Mesenchymal stem cell (in vitro differentiated cells and primary cell): ENCODE data around the gene GPR42.
"Not testable (repeated sequence)": the region's sequence is repeated elsewhere in the genome, so short reads cannot be mapped to it uniquely, and the experiment has no call there.

Experiments
- DNase-seq: peaks from one replicate; pipeline ENCODE4 v3.0.0-alpha.2; 2013
- H2AFZ ChIP-seq: one replicate; pipeline ENCODE4 v1.6.1; 2013; ENCODE audit warnings: low read depth, mild to moderate bottlenecking, control low read depth, inconsistent platforms, low read length, moderate library complexity
- H2AK5ac ChIP-seq: 2 replicates; pipeline ENCODE4 v1.6.1; 2013; ENCODE audit warnings: low read length, moderate library complexity, mild to moderate bottlenecking, inconsistent platforms; ENCODE audit not compliant: severe bottlenecking
- H2BK120ac ChIP-seq: one replicate; pipeline ENCODE4 v1.6.1; 2013; ENCODE audit warnings: low read depth, mild to moderate bottlenecking, inconsistent platforms, low read length, moderate library complexity
- H2BK12ac ChIP-seq, 2 experiments: one replicate each; pipeline ENCODE4 v1.6.1; 2013; ENCODE audit warnings: inconsistent platforms in 2 of 2, low read length in 2 of 2, mild to moderate bottlenecking in 2 of 2, moderate library complexity in 2 of 2, control low read depth in 1 of 2
- H2BK15ac ChIP-seq: one replicate; pipeline ENCODE4 v1.6.1; 2013; ENCODE audit warnings: mild to moderate bottlenecking, low read depth, inconsistent platforms; ENCODE audit not compliant: poor library complexity, severe bottlenecking
- H2BK5ac ChIP-seq: 2 replicates; pipeline ENCODE4 v1.6.1; 2013; ENCODE audit warnings: low read depth, mild to moderate bottlenecking, low read length, control low read depth, inconsistent platforms; ENCODE audit not compliant: poor library complexity, severe bottlenecking
- H3K14ac ChIP-seq, 2 experiments: one replicate each; pipeline ENCODE4 v1.6.1; 2013; ENCODE audit warnings: inconsistent platforms in 2 of 2, low read length in 2 of 2, control low read depth in 1 of 2, mild to moderate bottlenecking in 1 of 2, moderate library complexity in 1 of 2
- H3K18ac ChIP-seq, 2 experiments: one replicate each; pipeline ENCODE4 v1.6.1; 2013; ENCODE audit warnings: inconsistent platforms in 2 of 2, low read length in 2 of 2, control low read depth in 1 of 2, low read depth in 1 of 2, mild to moderate bottlenecking in 1 of 2
- H3K23ac ChIP-seq, 2 experiments: one replicate each; pipeline ENCODE4 v1.6.1; 2013; ENCODE audit warnings: inconsistent platforms in 2 of 2, low read length in 2 of 2, mild to moderate bottlenecking in 2 of 2, moderate library complexity in 2 of 2, control low read depth in 1 of 2
- H3K27ac ChIP-seq: 2 replicates; pipeline ENCODE4 v1.5.1; 2013; ENCODE audit warnings: mild to moderate bottlenecking, moderate library complexity, low read length, control low read depth, inconsistent platforms; ENCODE audit not compliant: poor library complexity, severe bottlenecking
- H3K27me3 ChIP-seq, 2 experiments: 2 replicates each; pipeline versions ENCODE4 v1.6.1 to v1.7.0; 2013; ENCODE audit warnings: low read length in 2 of 2, mild to moderate bottlenecking in 2 of 2, moderate library complexity in 2 of 2, control low read depth in 1 of 2, inconsistent platforms in 1 of 2; ENCODE audit not compliant: control insufficient read depth in 1 of 2, insufficient read depth in 1 of 2
- H3K36me3 ChIP-seq, 2 experiments: 2 replicates each; pipeline versions ENCODE4 v1.6.1 to v1.7.0; 2013; ENCODE audit warnings: low read length in 2 of 2, control low read depth in 1 of 2, inconsistent platforms in 1 of 2, low read depth in 1 of 2, mild to moderate bottlenecking in 1 of 2; ENCODE audit not compliant: insufficient read depth in 2 of 2, control insufficient read depth in 1 of 2
- H3K4ac ChIP-seq, 2 experiments: one replicate each; pipeline ENCODE4 v1.6.1; 2013; ENCODE audit warnings: inconsistent platforms in 2 of 2, low read length in 2 of 2, mild to moderate bottlenecking in 2 of 2, moderate library complexity in 2 of 2, control low read depth in 1 of 2, low read depth in 1 of 2
- H3K4me1 ChIP-seq: 2 replicates; pipeline ENCODE4 v1.6.1; 2013; ENCODE audit warnings: low read depth, low read length, control low read depth; ENCODE audit not compliant: control insufficient read depth, insufficient read depth
- H3K4me2 ChIP-seq: 2 replicates; pipeline ENCODE4 v1.6.1; 2013; ENCODE audit warnings: low read length, mild to moderate bottlenecking, inconsistent platforms; ENCODE audit not compliant: poor library complexity, severe bottlenecking
- H3K4me3 ChIP-seq, 2 experiments: 2 replicates each; pipeline versions ENCODE4 v1.5.1 to v1.7.0; 2013; ENCODE audit warnings: low read length in 2 of 2, mild to moderate bottlenecking in 2 of 2, control low read depth in 1 of 2, low read depth in 1 of 2; ENCODE audit not compliant: insufficient read depth in 1 of 2
- H3K79me1 ChIP-seq: replicated peaks from 2 replicates; pipeline ENCODE4 v1.6.1; 2013; ENCODE audit warnings: mild to moderate bottlenecking, control low read depth, low read length, inconsistent platforms; ENCODE audit not compliant: poor library complexity, severe bottlenecking
- H3K9ac ChIP-seq: 2 replicates; pipeline ENCODE4 v1.7.0; 2013; ENCODE audit warnings: mild to moderate bottlenecking, low read length, moderate library complexity
- H3K9me3 ChIP-seq: 2 replicates; pipeline ENCODE4 v1.7.0; 2013; ENCODE audit warnings: mild to moderate bottlenecking, low read length; ENCODE audit not compliant: control insufficient read depth
- H4K8ac ChIP-seq: one replicate; pipeline ENCODE4 v1.6.1; 2013; ENCODE audit warnings: inconsistent platforms, mild to moderate bottlenecking, low read length, moderate library complexity
- H4K91ac ChIP-seq: one replicate; pipeline ENCODE4 v1.6.1; 2013; ENCODE audit warnings: mild to moderate bottlenecking, low read length, inconsistent platforms
- WGBS: methylation state at CpG from one replicate; pipeline ENCODE4 v1.1.7; 2013; ENCODE audit warnings: mixed read lengths; 5-methylcytosine and 5-hydroxymethylcytosine counted together

Gene GPR42

DNA sequence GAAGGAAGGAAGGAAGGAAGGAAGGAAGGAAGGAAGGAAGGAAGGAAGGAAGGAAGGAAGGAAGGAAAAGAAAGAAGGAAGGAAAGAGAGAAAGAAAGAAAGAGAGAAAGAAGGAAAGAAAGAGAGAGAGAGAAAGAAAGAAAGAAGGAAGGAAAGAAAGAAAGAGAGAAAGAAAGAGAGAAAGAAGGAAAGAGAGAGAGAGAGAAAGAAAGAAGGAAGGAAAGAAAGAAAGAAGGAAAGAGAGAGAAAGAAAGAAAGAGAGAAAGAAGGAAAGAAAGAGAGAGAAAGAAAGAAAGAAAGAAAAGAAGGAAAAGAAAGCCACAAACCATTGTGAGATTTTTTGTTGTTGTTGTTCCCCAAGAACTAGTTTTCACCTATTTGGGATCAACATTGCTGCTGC is 3.2 kb downstream of the GPR42 start:
- H4K8ac ChIP-seq, H3K27me3 ChIP-seq, H2BK120ac ChIP-seq, H3K9ac ChIP-seq, H3K79me1 ChIP-seq, H3K23ac ChIP-seq, H3K4me1 ChIP-seq, H2BK5ac ChIP-seq, H3K36me3 ChIP-seq, H3K9me3 ChIP-seq, H3K4ac ChIP-seq, H2BK12ac ChIP-seq, H3K4me2 ChIP-seq, H2AFZ ChIP-seq, H3K18ac ChIP-seq, H4K91ac ChIP-seq, H3K4me3 ChIP-seq, H3K14ac ChIP-seq, H2BK15ac ChIP-seq, H3K27ac ChIP-seq, H2AK5ac ChIP-seq, DNase-seq: not testable (repeated sequence)

DNA sequence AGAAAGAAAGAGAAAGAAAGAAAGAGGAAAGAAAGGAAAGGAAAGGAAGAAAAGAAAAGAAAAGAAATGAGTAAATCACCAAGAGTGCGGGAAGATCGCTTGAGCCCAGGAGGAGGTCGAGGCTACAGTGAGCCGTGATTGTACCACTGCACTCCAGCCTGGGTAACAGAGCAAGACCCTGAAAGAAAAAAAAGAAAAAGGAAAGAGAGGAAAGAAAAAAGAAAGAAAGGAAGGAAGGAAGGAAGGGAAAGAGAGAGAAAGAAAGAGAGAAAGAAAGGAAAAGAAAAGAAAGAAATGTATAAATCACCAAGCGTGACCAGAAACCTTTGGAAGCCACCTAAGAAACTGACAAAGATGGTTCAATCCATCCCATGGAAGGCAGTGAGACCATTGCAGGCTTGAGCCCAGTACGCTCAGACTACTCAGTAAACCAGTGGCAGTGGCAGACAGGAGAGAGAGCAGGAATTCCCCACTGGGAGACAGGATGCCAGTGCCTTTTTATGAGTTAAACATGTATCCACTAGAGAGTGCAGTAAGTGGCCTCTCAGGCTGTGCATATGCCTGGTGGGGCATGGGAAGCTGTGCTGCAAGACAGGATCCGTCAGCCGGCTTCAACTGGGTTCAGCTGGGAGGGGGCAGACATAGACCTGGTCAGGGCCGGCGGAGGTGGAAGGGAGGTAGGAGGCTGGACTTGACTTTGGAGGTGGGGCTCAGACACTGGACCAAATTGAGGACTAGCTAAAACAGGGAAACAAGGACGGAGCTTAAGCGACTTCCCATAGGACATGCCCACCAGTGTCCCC is 4.8 kb downstream of the GPR42 start:
- H3K27me3 ChIP-seq: peaks cover 0 to 14% of the 10 kb centered on the region in 2 experiments
- no peak overlapping the region for H3K23ac ChIP-seq
- no peak for DNase-seq
- no peak overlapping the region for H3K4me3 ChIP-seq
- no peak overlapping the region for H3K14ac ChIP-seq
- H4K8ac ChIP-seq: no peak overlapping the region
- H3K4me1 ChIP-seq: no peaks in the 10 kb centered on the region
- H3K4ac ChIP-seq: no peak overlapping the region
- no peak overlapping the region for H3K18ac ChIP-seq
- H3K4me2 ChIP-seq: no peak overlapping the region
- H3K9me3 ChIP-seq: no peaks in the 10 kb centered on the region
- no peak overlapping the region for H2BK5ac ChIP-seq
- no peak overlapping the region for H2AFZ ChIP-seq
- H2BK12ac ChIP-seq: no peak overlapping the region
- H2AK5ac ChIP-seq: no peak overlapping the region
- H4K91ac ChIP-seq: no peak overlapping the region
- 88% methylated on average over 12 of the region's 12 CpGs for WGBS
- no peaks in the 10 kb centered on the region for H3K36me3 ChIP-seq
- H3K9ac ChIP-seq: no peak overlapping the region
- H2BK120ac ChIP-seq: no peak overlapping the region
- H3K79me1 ChIP-seq: no peaks in the 10 kb centered on the region
- H2BK15ac ChIP-seq: no peak overlapping the region
- no peak overlapping the region for H3K27ac ChIP-seq

DNA sequence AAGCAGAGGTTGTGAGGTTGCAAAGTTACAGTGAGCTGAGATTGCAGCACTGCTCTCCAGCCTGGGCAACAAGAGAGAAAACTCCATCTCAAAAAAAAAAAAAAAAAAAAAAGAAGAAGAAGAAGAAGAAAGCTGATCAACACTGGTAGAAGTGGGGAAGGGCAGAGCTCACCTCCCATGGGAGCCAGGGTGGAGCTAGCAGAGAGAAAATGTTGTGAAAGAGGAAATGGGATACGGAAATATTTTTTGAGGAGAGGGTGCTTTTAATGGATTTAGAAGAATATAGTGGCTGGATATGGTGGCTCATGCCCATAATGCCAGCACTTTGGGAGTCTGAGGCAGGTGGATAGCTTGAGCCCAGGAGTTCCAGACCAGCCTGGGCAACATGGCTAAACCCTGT is 6.8 kb downstream of the GPR42 start:
- Histone ChIP-seq H3K36me3 (no peaks in the 10 kb centered on the region), H3K14ac (no peak overlapping the region), H4K8ac (no peak overlapping the region), H3K4ac (no peak overlapping the region), H2BK120ac (no peak overlapping the region), H3K79me1 (no peaks in the 10 kb centered on the region), H2AK5ac (no peak overlapping the region), H3K4me2 (no peak overlapping the region), H3K23ac (no peak overlapping the region), H3K9ac (no peak overlapping the region), H3K27me3 (peaks cover 0 to 24% of the 10 kb centered on the region in 2 experiments), H2BK5ac (no peak overlapping the region), H3K4me1 (no peaks in the 10 kb centered on the region), H4K91ac (no peak overlapping the region), H3K27ac (no peak overlapping the region), H2BK12ac (no peak overlapping the region), H2BK15ac (no peak overlapping the region), H3K18ac (no peak overlapping the region), H2AFZ (no peak overlapping the region), H3K4me3 (no peak overlapping the region), H3K9me3 (peaks cover 2% of the 10 kb centered on the region)
- no peak for DNase-seq
- 44% methylated on average over 1 of the region's 1 CpG for WGBS

DNA sequence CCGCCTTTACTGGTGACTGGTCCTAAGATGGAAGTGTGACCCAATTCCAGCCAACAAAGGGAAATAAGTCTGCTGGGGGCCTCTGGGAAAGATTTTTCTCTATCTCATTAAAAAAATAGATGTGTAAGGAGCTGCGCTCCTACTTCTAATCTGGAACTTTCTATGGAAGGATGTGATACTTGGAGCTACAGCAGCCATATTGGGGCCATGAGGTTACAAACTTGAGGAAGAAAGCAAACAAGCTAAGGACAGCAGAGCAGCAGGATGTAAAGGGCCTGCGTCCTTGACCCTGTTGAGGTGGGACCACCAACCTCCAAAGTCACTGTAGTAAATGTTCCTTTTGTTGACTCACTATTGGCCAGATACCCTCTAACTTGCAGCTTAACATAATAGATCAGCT is 7.5 kb downstream of the GPR42 start:
- Histone ChIP-seq H3K79me1 (no peaks in the 10 kb centered on the region), H2BK12ac (no peak overlapping the region), H3K4me1 (no peaks in the 10 kb centered on the region), H2BK120ac (no peak overlapping the region), H4K91ac (no peak overlapping the region), H3K27me3 (peaks cover 0 to 24% of the 10 kb centered on the region in 2 experiments), H3K14ac (no peak overlapping the region), H3K4me3 (no peak overlapping the region), H3K27ac (no peak overlapping the region), H3K23ac (no peak overlapping the region), H3K4me2 (no peak overlapping the region), H3K4ac (no peak overlapping the region), H2AFZ (no peak overlapping the region), H2BK15ac (no peak overlapping the region), H4K8ac (no peak overlapping the region), H3K36me3 (no peaks in the 10 kb centered on the region), H2AK5ac (no peak overlapping the region), H2BK5ac (no peak overlapping the region), H3K9me3 (peaks cover 6% of the 10 kb centered on the region), H3K18ac (no peak overlapping the region), H3K9ac (no peak overlapping the region)
- DNase-seq: no peak
- WGBS: 89% methylated on average over 3 of the region's 3 CpGs
